Measurements from ENCODE around the gene EFNA3.

The EFNA3 gene

DNA sequence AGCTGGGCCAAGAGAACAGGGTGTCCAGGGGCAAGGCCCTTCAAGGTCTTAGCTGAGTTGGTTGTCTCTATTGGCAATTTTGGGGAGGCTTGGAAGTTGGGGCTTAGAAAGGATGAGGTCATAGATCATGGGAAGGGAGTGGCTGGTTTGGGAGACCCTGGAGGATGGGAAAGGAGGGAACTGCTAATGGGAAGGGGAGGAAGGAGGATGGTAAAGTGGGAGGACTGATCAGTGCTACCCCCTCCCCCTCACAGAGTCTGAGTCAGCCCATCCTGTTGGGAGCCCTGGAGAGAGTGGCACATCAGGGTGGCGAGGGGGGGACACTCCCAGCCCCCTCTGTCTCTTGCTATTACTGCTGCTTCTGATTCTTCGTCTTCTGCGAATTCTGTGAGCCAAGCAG is 10.0 kb upstream of the EFNA3 start:
- FAIRE-seq = no peak

DNA sequence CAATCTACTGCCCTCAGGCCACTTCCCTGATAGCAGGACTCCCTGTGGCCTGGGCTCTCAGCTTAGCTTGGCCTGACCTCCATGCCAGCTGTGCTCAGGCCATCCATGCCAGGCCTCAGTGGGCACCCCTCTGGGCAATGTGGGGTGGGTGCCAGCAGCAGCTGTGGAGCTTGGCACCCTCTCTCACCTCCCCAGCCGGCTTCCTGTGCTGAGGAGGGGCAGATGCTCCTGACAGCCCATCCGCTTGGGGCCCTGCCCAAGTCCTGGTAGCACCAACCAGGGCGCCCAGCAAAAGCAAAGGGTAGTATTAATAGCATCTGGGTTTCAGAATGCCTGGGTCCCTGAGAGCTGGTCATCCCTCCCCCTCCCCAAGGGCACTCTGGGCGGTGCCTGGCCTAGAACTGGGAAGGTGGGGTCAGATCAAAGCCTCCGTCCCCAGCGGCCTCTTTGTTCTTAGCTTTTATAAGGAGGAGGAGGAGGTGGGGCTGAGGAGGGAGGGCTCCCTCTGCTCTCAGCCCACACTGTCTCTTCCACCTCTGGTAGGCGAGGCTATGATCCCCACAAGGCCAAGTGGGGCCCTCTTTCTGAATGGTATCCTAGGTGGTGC is 9.0 kb upstream of the EFNA3 start:
- FAIRE-seq = no peak

DNA sequence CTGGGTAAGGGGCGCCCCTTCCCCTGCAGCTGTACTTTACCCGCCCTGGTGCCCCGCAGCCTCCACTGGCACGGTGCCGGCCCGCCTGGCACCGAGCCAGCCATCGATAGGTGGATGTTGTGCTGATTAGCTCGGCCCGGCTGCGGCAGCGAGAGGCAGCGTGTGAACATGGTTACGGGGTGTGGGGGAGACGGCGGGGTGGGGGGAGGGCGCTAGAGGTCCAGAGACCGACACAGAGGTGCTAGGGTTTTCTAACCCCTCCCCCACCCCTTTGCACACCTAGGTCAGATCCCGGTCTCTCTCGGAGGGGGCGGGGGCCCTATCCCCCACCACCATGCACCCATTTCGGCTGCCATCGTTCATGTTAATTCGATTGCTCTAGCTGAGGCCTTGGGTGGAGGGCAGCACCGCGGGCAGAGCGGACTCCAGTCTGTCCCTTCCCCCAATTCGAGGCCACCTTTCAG is 8.4 kb upstream of the EFNA3 start:
- FAIRE-seq = no peak

- FAIRE-seq = no peak
These were observed 7.7 kb upstream of the EFNA3 start for GRCh38 chr1:155070721-155071569.

DNA sequence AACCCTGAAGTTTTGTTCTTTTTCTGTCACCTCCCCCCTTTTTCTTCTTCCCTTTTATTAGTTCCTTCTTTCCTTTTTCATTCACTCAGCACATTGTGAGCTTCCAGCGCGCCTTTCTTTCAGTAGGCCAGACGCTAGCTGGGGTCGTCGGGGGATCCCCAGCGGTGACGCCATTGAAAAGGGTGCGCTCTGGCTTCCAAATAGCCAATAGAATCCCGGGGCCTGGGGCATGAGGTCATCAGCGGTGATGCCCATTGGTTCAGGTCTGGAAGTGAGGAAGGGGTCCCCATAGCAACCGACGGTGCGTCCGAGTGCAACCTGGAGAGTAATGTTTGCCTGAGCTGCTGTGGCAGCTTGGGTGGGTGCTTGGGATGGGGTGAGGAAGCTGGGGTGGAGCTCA is 6.9 kb upstream of the EFNA3 start:
- no peak for FAIRE-seq

GRCh38 chr1:155072531-155073289 is 5.9 kb upstream of the EFNA3 start:
- FAIRE-seq = no peak

- FAIRE-seq = no peak
These were observed 5.0 kb upstream of the EFNA3 start for GRCh38 chr1:155073377-155074242.

DNA sequence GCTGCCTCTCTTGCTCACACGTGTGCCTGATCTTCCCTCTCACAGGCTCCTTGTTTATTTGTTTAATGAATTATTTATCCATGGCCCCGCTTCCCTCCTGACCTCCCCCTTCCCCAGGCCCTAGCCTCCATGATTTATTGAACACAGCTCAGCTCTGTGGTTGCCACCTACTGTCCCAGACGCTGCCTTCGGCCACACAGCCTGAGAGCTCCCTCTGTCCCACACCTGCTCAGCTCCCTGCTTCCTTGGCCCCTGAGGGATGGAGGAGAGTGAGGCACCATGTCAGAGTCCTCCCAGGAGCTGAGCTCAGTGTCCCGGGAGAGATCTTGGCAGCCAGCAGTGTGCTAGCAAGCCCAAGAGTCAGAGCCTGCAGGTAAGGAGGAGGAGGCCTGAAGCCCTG is 3.1 kb upstream of the EFNA3 start:
- no peak for FAIRE-seq

DNA sequence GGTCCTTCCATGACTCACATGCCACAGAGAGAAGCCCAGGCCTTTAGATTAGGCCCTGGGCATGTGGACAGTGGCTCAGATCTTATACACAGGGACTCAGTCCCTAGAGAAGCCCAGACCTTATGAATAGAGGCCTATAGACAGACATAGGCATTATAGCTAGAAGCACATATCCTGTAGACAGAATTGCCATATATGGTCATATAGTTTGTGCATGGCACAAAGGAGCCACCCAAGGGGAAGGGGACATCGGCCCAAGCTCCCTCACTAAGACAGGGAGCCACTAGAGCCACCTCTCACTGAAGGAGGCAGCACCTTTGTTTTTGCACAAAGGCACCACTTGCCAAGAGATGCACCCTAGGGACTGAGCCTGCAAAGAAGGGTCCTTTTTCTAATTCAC is 2.3 kb upstream of the EFNA3 start:
- no peak for FAIRE-seq

DNA sequence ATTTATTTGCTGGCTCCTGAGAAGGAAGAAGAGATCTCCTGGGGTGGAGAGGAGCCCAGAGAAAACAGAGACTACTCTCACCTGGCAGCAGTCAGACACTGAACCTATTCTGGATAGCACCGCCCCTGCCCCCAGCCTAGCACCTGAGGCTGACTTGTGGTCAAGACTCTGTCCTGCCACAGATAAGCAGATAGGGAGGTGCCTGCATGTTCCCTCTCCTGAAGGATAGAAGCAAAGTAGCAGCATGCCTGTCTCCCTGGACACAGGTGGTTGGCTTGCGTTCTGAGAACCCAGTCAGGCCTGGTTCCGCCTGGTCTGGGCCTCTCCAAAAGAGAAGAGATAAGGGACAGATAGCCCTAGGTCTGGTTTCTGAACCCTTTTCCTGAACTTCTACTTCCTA is 1.3 kb upstream of the EFNA3 start:
- no peak for FAIRE-seq

DNA sequence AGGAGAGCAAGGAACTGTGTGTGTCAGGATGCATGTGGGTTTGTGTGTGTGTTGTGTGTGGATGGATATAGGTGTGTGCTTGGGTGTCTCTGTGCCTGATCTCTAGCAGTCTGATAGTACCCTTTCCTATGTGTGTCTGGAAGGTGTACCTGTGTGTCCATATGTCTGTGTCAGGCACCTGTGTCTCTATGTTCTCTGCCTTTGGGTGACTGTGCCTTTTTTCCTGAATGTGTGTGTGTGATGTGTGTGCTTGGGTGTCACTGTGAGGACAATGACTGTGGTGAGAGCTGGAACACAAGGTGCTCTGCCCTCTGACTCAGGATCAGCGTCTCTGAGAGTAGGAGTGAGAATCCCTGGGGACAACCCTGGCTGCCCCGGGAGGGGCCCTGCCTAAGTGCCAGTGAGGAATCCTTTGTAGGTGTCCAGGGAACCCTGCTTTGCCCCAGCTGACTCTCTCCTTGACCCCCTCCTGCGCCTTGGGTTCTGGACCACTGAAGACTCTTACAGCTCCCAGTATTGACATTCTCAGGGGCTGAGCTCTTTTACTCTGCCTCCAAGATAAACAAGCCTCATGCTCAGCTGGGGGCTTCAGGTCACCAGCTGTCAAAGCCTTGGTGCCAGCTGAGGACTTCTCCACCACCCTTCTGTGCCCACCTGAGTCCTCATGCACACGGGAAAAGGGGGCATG is 735 bp upstream of the EFNA3 start:
- no peak for FAIRE-seq

DNA sequence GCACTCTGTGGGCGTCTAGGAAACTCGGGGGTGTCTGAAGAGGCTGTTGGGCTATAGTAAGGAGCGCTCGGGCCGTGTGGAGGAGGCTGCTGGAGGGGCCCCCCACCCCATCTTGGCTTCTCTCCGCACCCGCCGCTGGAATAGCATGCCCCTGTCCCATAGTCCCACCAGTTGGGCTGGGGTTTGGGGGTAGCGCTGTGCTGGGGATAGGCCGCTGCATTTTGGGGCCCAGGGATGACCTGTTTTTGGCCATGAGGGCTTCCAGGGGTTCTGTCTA is 511 bp downstream of the EFNA3 start:
- no peak for FAIRE-seq

- FAIRE-seq = no peak
These were observed 1.1 kb downstream of the EFNA3 start for GRCh38 chr1:155079487-155080311.

DNA sequence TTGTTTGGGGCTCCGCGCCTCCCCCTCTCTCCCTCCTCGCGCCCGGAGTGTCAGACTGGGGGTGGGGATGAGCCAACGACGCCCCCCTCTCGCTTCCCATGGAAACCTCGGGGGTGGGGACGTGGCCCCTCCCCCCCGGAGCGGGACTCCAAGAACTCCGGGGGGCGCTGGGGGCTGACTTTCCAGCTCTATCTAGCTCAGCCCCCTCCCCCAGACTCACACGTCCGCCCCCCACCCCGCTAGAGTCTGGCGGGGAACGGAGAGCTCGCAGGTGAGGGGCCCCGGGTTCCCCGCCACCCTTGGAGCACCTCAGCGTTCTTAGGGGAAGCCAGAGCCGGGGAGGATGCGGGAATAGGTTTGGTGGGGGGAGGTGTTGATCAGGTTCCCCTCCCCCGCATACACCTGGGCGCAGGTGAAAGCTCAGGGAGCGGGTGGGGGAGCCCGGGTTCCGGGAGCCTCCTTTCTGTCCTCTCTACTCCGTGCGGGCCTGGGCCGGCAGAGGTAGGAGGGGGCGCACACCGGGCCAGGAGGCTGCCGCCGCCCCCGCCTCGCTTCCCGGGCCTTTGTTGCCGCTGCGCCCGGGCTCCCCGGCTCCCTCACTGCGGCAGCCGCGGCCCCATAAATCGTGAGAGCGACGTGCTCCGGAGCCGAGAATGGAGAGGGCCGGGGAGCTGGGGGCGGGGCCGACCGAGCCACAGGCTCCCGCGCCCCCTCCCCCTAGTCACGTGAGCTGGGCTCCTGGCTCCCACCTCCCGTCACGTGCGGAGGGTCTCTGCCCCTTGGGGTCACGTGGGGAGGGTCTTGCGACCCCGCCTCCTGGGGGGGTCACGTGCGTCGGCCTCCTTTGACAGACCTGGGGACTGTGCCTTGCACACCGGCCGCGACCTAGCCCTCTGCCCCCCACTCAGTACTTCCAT is 1.9 kb downstream of the EFNA3 start:
- FAIRE-seq = no peak

DNA sequence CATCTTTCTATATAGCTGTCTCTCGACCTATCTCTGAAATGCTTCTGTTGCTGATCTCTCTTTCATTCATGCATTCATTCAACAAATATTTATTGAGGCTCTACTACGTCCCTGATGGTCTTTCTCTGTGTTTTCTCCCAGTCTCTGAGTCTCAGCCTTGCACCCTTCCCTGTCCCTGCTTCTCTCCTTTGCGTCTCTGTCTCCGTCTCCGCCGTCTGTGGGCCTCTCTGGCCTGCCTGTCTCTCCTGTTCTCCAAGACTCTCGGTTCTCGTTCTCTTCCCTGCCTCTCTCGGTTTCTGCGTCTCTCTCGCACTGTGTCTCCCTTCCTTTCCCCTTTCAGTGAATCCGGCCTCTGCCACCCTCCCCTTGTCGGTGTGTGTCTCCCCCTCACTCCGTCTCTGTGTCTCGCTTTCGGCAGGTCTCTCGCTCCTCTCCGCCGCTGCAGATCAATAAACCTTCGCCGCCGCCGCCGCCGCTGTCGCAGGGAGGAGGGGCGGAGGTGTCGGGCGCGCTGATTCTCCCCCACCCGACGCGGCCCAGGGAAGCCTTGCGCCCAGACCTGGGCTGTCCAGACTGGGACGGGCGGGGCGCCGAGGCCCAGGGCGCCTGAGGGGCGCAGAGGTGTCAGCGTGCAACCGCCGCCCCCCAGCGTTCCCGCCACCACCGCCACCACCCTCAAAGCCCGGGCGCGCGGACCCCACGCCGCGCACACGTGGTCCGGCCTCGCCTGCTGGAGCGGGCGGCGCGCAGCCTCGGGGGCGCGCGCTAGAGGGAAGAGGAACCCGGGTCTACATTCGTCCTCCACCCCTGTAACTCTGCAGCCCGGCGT is 3.0 kb downstream of the EFNA3 start:
- no peak for FAIRE-seq

- no peak for FAIRE-seq
These were observed 3.8 kb downstream of the EFNA3 start for GRCh38 chr1:155082301-155083051.

- no peak for FAIRE-seq
These were observed 4.5 kb downstream of the EFNA3 start for GRCh38 chr1:155083052-155083541.
